Stomach smooth muscle (tissue), 2 donors: Measurements from ENCODE around the gene FARP1.

ENCODE experiments used
- H3K27ac ChIP-seq: one replicate; pipeline ENCODE4 v1.7.0; 2013; ENCODE audit warnings: mild to moderate bottlenecking, low read length, inconsistent platforms
- H3K27me3 ChIP-seq, 2 donors: one replicate each; pipeline ENCODE4 v1.7.0; 2013; ENCODE audit warnings: low read length in 2 of 2; ENCODE audit not compliant: insufficient read depth in 2 of 2, control insufficient read depth in 1 of 2
- H3K36me3 ChIP-seq, 2 donors: one replicate each; pipeline ENCODE4 v1.7.0; 2013; ENCODE audit warnings: low read length in 2 of 2; ENCODE audit not compliant: control insufficient read depth in 2 of 2, insufficient read depth in 2 of 2
- H3K4me1 ChIP-seq: one replicate; pipeline ENCODE4 v1.7.0; 2013; ENCODE audit warnings: low read length; ENCODE audit not compliant: control insufficient read depth, insufficient read depth
- H3K4me3 ChIP-seq, 2 donors: one replicate each; pipeline ENCODE4 v1.7.0; 2013; ENCODE audit warnings: low read length in 2 of 2
- H3K9ac ChIP-seq, 2 donors: one replicate each; pipeline ENCODE4 v1.7.0; 2013; ENCODE audit warnings: low read length in 2 of 2, mild to moderate bottlenecking in 1 of 2
- H3K9me3 ChIP-seq, 2 donors: one replicate each; pipeline ENCODE4 v1.7.0; 2013; ENCODE audit warnings: low read length in 2 of 2; ENCODE audit not compliant: control insufficient read depth in 2 of 2
- donor health status: healthy.
- donor health status: Pancreatic carcinoma.

FARP1 gene

GRCh38 chr13:98457053-98457452, 314.2 kb downstream of the FARP1 start:
- Histone ChIP-seq H3K27me3 (no peaks in the 10 kb centered on the region), H3K36me3 (peaks cover 25 to 35% of the 10 kb centered on the region in 2 donors), H3K27ac (no peak overlapping the region), H3K4me3 (no peak overlapping the region), H3K4me1 (peaks cover 14% of the 10 kb centered on the region), H3K9me3 (no peaks in the 10 kb centered on the region), H3K9ac (no peak overlapping the region)

- no peak overlapping the region for H3K9ac ChIP-seq
- H3K4me1 ChIP-seq = peaks cover 17% of the 10 kb centered on the region
- H3K27me3 ChIP-seq = no peaks in the 10 kb centered on the region
- no peaks in the 10 kb centered on the region for H3K9me3 ChIP-seq
- peaks cover 28 to 41% of the 10 kb centered on the region in 2 donors for H3K36me3 ChIP-seq
- no peak overlapping the region for H3K4me3 ChIP-seq
- no peak overlapping the region for H3K27ac ChIP-seq
Measured at GRCh38 chr13:98458431-98458830, 315.5 kb downstream of the FARP1 start.

GRCh38 chr13:98459171-98459681, 316.3 kb downstream of the FARP1 start:
- Histone ChIP-seq H3K4me1 (peaks cover 16% of the 10 kb centered on the region), H3K27me3 (no peaks in the 10 kb centered on the region), H3K9me3 (no peaks in the 10 kb centered on the region), H3K27ac (no peak overlapping the region), H3K9ac (no peak overlapping the region), H3K4me3 (no peak overlapping the region), H3K36me3 (peaks cover 31 to 43% of the 10 kb centered on the region in 2 donors)

GRCh38 chr13:98459721-98460370, 317.0 kb downstream of the FARP1 start:
- no peak overlapping the region for H3K9ac ChIP-seq
- no peaks in the 10 kb centered on the region for H3K27me3 ChIP-seq
- H3K4me1 ChIP-seq = peaks cover 10% of the 10 kb centered on the region
- peaks cover 32 to 44% of the 10 kb centered on the region in 2 donors for H3K36me3 ChIP-seq
- no peak overlapping the region for H3K27ac ChIP-seq
- no peak overlapping the region for H3K4me3 ChIP-seq
- H3K9me3 ChIP-seq = no peaks in the 10 kb centered on the region

GRCh38 chr13:98460516-98460915, 317.6 kb downstream of the FARP1 start:
- no peaks in the 10 kb centered on the region for H3K27me3 ChIP-seq
- H3K9ac ChIP-seq = no peak overlapping the region
- H3K9me3 ChIP-seq = no peaks in the 10 kb centered on the region
- peaks cover 39 to 48% of the 10 kb centered on the region in 2 donors for H3K36me3 ChIP-seq
- peaks cover 9% of the 10 kb centered on the region for H3K4me1 ChIP-seq
- H3K4me3 ChIP-seq = no peak overlapping the region
- no peak overlapping the region for H3K27ac ChIP-seq

- Histone ChIP-seq H3K9ac (no peak overlapping the region), H3K4me1 (peaks cover 5% of the 10 kb centered on the region), H3K4me3 (no peak overlapping the region), H3K9me3 (no peaks in the 10 kb centered on the region), H3K27ac (no peak overlapping the region), H3K27me3 (no peaks in the 10 kb centered on the region), H3K36me3 (peaks cover 34 to 47% of the 10 kb centered on the region in 2 donors)
Measured at GRCh38 chr13:98461486-98462240, 318.8 kb downstream of the FARP1 start.

GRCh38 chr13:98462241-98462882, 319.5 kb downstream of the FARP1 start:
- H3K4me1 ChIP-seq = peaks cover 5% of the 10 kb centered on the region
- H3K9ac ChIP-seq = no peak overlapping the region

GRCh38 chr13:98462946-98463345, 320.1 kb downstream of the FARP1 start:
- no peaks in the 10 kb centered on the region for H3K9me3 ChIP-seq

More at GRCh38 chr13:98462241-98462882, 319.5 kb downstream of the FARP1 start:
- Histone ChIP-seq H3K4me3 (no peak overlapping the region), H3K9me3 (no peaks in the 10 kb centered on the region), H3K27ac (no peak overlapping the region), H3K36me3 (peaks cover 33 to 41% of the 10 kb centered on the region in 2 donors), H3K27me3 (no peaks in the 10 kb centered on the region)

GRCh38 chr13:98466634-98467236, 323.8 kb downstream of the FARP1 start:
- Histone ChIP-seq H3K27me3 (no peaks in the 10 kb centered on the region), H3K9me3 (no peaks in the 10 kb centered on the region), H3K4me1 (peaks cover 9% of the 10 kb centered on the region), H3K4me3 (no peak overlapping the region), H3K36me3 (peaks cover 23 to 30% of the 10 kb centered on the region in 2 donors), H3K27ac (no peak overlapping the region), H3K9ac (no peak overlapping the region)

More at GRCh38 chr13:98462946-98463345, 320.1 kb downstream of the FARP1 start:
- H3K36me3 ChIP-seq = peaks cover 30 to 42% of the 10 kb centered on the region in 2 donors
- H3K27ac ChIP-seq = no peak overlapping the region
- no peak overlapping the region for H3K4me3 ChIP-seq
- no peaks in the 10 kb centered on the region for H3K27me3 ChIP-seq
- peaks cover 9% of the 10 kb centered on the region for H3K4me1 ChIP-seq
- H3K9ac ChIP-seq = no peak overlapping the region

- Histone ChIP-seq H3K27ac (no peak overlapping the region), H3K4me1 (peaks cover 9% of the 10 kb centered on the region), H3K36me3 (peaks cover 25 to 33% of the 10 kb centered on the region in 2 donors)
Measured at GRCh38 chr13:98467263-98467985, 324.5 kb downstream of the FARP1 start.

More at GRCh38 chr13:98467263-98467985, 324.5 kb downstream of the FARP1 start:
- Histone ChIP-seq H3K27me3 (no peaks in the 10 kb centered on the region), H3K4me3 (no peak overlapping the region), H3K9ac (no peak overlapping the region), H3K9me3 (no peaks in the 10 kb centered on the region)
